BJ (cell line): Measurements from ENCODE around the gene SARM1. TPM values are rescaled to one million over a fixed set of nuclear protein-coding genes. Genes with fewer than 3 reads are reported as not detected.

Source experiments
- CTCF ChIA-PET: fragments of 350-600 bp; formaldehyde crosslinking; extraction: SDS; loops from one replicate; lab custom pipeline; 2021; ENCODE audit warnings: antibody characterized with exemption, inconsistent platforms; lab: Yijun Ruan, JAX
- POLR2A ChIA-PET: fragments of 300-600 bp; sonication (Branson Sonifier 250); formaldehyde crosslinking; extraction: SDS; loops from one replicate; lab custom pipeline; 2021; ENCODE audit warnings: antibody characterized with exemption; lab: Charles Lee
- DNase-seq: peaks from one replicate; pipeline ENCODE4 v3.0.0-alpha.2; 2011; ENCODE audit warnings: low read depth
- H3K27me3 ChIP-seq: 2 replicates; pipeline ENCODE4 v1.6.0; 2011; ENCODE audit warnings: low read length; ENCODE audit not compliant: control insufficient read depth, insufficient read depth
- H3K36me3 ChIP-seq: 2 replicates; pipeline ENCODE4 v1.5.1; 2011; ENCODE audit warnings: low read length; ENCODE audit not compliant: control insufficient read depth, insufficient read depth
- H3K4me3 ChIP-seq: 2 replicates; pipeline ENCODE4 v1.5.1; 2011; ENCODE audit warnings: low read depth, mild to moderate bottlenecking, control low read depth, low read length
- CTCF ChIP-seq: IDR thresholded peaks from 2 replicates; pipeline ENCODE4 v1.5.1; 2011; ENCODE audit warnings: low read depth, mild to moderate bottlenecking, control low read depth, inconsistent platforms, low read length, moderate library complexity; ENCODE audit not compliant: insufficient read depth
- polyA plus RNA-seq: library from polyadenylated mRNA; depleted of rRNA; stranded (reverse); fragments of >200 nt; gene quantifications from 2 replicates; pipeline ENCODE4 v1.2.3, GENCODE V29; 2011

Gene SARM1
- polyA plus RNA-seq, 1 experiment, result 13.4 TPM

- Histone ChIP-seq H3K4me3 (no peak overlapping the region), H3K36me3 (peaks cover 11% of the 10 kb centered on the region), H3K27me3 (no peaks in the 10 kb centered on the region)
- ChIA-PET CTCF (no interaction called here), POLR2A (no interaction called here)
- no peak for TF ChIP-seq CTCF
- DNase-seq, result no peak
Observed at GRCh38 chr17:28385406-28385805, 13.9 kb downstream of the SARM1 start.

- Histone ChIP-seq H3K4me3 (no peak overlapping the region), H3K27me3 (no peaks in the 10 kb centered on the region), H3K36me3 (peaks cover 14% of the 10 kb centered on the region)
- CTCF ChIA-PET, result no interaction called here
- DNase-seq, result no peak
- no peak for TF ChIP-seq CTCF
- POLR2A ChIA-PET, result no interaction called here
Observed at GRCh38 chr17:28386391-28386790, 14.9 kb downstream of the SARM1 start.

- no peaks in the 10 kb centered on the region for H3K27me3 ChIP-seq
- no peak overlapping the region for H3K4me3 ChIP-seq
- TF ChIP-seq CTCF, result no peak
- POLR2A ChIA-PET, result no interaction called here
- peaks cover 14% of the 10 kb centered on the region for H3K36me3 ChIP-seq
- no peak for DNase-seq
- CTCF ChIA-PET, result no interaction called here
Observed at GRCh38 chr17:28388106-28388505, 16.6 kb downstream of the SARM1 start.

GRCh38 chr17:28390141-28390540 lies 18.6 kb downstream of the SARM1 start:
- DNase-seq, result no peak
- Histone ChIP-seq H3K36me3 (peaks cover 10% of the 10 kb centered on the region), H3K4me3 (no peak overlapping the region), H3K27me3 (no peaks in the 10 kb centered on the region)
- ChIA-PET POLR2A (no interaction called here), CTCF (no interaction called here)
- TF ChIP-seq CTCF, result no peak

GRCh38 chr17:28390563-28390962 lies 19.1 kb downstream of the SARM1 start:
- ChIA-PET POLR2A (no interaction called here), CTCF (interaction anchor here (0.9 kb wide), 1 partner anchor 26 kb away, joined by 3 read pairs; no protein-coding TSS in a partner anchor)
- no peak for DNase-seq

More at GRCh38 chr17:28390563-28390962, 19.1 kb downstream of the SARM1 start:
- TF ChIP-seq CTCF, result no peak
- no peaks in the 10 kb centered on the region for H3K27me3 ChIP-seq
- H3K4me3 ChIP-seq, result no peak overlapping the region
- peaks cover 10% of the 10 kb centered on the region for H3K36me3 ChIP-seq
